OCI-LY1 (cell line): ENCODE results near the gene GPBP1L1.

Source experiments
- EZH2 ChIP-seq: fragments of 200-600 bp; sonication (generic), shearing (Covaris generic); IDR thresholded peaks from 2 replicates; pipeline ENCODE4 v1.8.0; 2017; ENCODE audit warnings: borderline replicate concordance, mixed run types, mild to moderate bottlenecking, antibody characterized with exemption, low read length, moderate library complexity, mixed read lengths
- TF ChIP-seq, protein P1 (sequence below): fragments of 200-600 bp; sonication (generic), shearing (Covaris generic); IDR thresholded peaks from 2 replicates; pipeline ENCODE4 v1.5.1; 2017; ENCODE audit warnings: mild to moderate bottlenecking, antibody characterized with exemption, low read length, moderate library complexity, mixed read lengths

DNA sequence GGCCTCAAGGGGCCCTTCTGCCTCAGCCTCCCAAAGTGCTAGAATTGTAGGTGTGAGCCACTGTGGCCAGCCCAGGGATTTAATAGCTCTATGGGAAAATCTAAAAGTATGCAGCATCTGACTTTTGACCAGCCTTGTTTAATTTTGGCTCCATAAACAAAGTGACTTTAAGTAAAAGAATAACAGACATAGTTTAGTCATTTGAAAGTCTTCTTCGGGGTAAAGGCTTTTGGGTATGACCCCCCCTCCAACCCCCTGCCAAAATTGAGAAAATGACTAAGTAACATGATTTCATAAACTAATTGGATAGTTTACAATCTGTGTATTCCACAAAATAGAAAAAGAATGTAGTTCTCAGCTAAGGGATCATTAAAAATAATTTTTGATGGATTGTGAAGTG is 17.0 kb downstream of the GPBP1L1 start:
- TF ChIP-seq EZH2 = no peak
- TF ChIP-seq, protein P1, sequence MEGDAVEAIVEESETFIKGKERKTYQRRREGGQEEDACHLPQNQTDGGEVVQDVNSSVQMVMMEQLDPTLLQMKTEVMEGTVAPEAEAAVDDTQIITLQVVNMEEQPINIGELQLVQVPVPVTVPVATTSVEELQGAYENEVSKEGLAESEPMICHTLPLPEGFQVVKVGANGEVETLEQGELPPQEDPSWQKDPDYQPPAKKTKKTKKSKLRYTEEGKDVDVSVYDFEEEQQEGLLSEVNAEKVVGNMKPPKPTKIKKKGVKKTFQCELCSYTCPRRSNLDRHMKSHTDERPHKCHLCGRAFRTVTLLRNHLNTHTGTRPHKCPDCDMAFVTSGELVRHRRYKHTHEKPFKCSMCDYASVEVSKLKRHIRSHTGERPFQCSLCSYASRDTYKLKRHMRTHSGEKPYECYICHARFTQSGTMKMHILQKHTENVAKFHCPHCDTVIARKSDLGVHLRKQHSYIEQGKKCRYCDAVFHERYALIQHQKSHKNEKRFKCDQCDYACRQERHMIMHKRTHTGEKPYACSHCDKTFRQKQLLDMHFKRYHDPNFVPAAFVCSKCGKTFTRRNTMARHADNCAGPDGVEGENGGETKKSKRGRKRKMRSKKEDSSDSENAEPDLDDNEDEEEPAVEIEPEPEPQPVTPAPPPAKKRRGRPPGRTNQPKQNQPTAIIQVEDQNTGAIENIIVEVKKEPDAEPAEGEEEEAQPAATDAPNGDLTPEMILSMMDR = no peak
